Esophagus muscularis mucosa (tissue), 3 donors: ENCODE data around the gene MEIOB.

Experiments used
- CTCF ChIP-seq, 3 experiments: fragments of 200-600 bp in 2 of 3; fragments of 450-650 bp in 1 of 3; sonication (generic) in 2 of 3; IDR thresholded peaks; one replicate each; pipeline ENCODE4 v1.5.1; 2017 to 2019; ENCODE audit warnings: antibody characterized with exemption in 3 of 3, mild to moderate bottlenecking in 2 of 3, moderate library complexity in 1 of 3
- POLR2A ChIP-seq: fragments of 450-650 bp; IDR thresholded peaks from one replicate; pipeline ENCODE4 v1.6.1; 2017; ENCODE audit warnings: antibody characterized with exemption, moderate library complexity, mild to moderate bottlenecking, low read depth
- POLR2AphosphoS5 ChIP-seq, 2 donors: sonication (generic); formaldehyde crosslinking; IDR thresholded peaks; one replicate each; pipeline ENCODE4 v1.6.1; 2017; ENCODE audit warnings: antibody characterized with exemption in 2 of 2

- TF ChIP-seq CTCF (IDR thresholded peaks at IDR 0.05) (no peak), POLR2AphosphoS5 (IDR thresholded peaks at IDR 0.05) (no peak), POLR2A (no peak)
These were observed 2.9 kb upstream of the MEIOB start for GRCh38 chr16:1874854-1875253.
